Lower leg skin (tissue), 4 donors: ENCODE measurements around the gene RIPPLY3. TPM values are rescaled to one million over a fixed set of nuclear protein-coding genes. Genes with fewer than 3 reads are reported as not detected.

Source experiments
- DNase-seq, 2 donors: peaks; one replicate each; pipeline ENCODE4 v3.0.0-alpha.2; 2019; ENCODE audit warnings: low spot score in 2 of 2
- H3K4me3 ChIP-seq: fragments of 200-600 bp; sonication (generic); 2 replicates; pipeline ENCODE4 v1.5.1; 2017; ENCODE audit warnings: mild to moderate bottlenecking, low read depth; ENCODE audit not compliant: poor library complexity, severe bottlenecking
- POLR2A ChIP-seq, 2 donors: fragments of 450-650 bp; IDR thresholded peaks; one replicate each; pipeline ENCODE4 v1.6.1; 2016 to 2017; ENCODE audit warnings: antibody characterized with exemption in 2 of 2, mild to moderate bottlenecking in 1 of 2, moderate library complexity in 1 of 2
- WGBS, 2 donors: methylation state at CpG; one replicate each; pipeline ENCODE4 v1.1.5; 2018; 5-methylcytosine and 5-hydroxymethylcytosine counted together
- intact Hi-C: fragments of 100-400 bp; cut with DNase I; formaldehyde crosslinking; loops from one replicate; pipeline ENCODE4 v1.15.0; 2023; ENCODE audit warnings: low total_unique reads
- total RNA-seq, 4 donors: library from RNA; depleted of rRNA; stranded (reverse); fragments of >200 nt; gene quantifications; one replicate each; pipeline ENCODE4 v1.1.0, GENCODE V29; 2016
- TF ChIP-seq, protein P1 (sequence below), 3 donors: fragments of 450-650 bp; IDR thresholded peaks; one replicate each; pipeline ENCODE4 v1.5.1; 2016; ENCODE audit warnings: antibody characterized with exemption in 3 of 3, mild to moderate bottlenecking in 3 of 3, moderate library complexity in 2 of 3

RIPPLY3 gene
- total RNA-seq, 4 donors from 2014 or later = not detected

- 79 to 80% methylated on average over 8 of the region's 8 CpGs for WGBS, 2 donors
- intact Hi-C loops = no loop called here
- no peak for DNase-seq
- H3K4me3 ChIP-seq = no peak overlapping the region
- no peak for TF ChIP-seq POLR2A (IDR thresholded peaks at IDR 0.05)
- TF ChIP-seq, protein P1, sequence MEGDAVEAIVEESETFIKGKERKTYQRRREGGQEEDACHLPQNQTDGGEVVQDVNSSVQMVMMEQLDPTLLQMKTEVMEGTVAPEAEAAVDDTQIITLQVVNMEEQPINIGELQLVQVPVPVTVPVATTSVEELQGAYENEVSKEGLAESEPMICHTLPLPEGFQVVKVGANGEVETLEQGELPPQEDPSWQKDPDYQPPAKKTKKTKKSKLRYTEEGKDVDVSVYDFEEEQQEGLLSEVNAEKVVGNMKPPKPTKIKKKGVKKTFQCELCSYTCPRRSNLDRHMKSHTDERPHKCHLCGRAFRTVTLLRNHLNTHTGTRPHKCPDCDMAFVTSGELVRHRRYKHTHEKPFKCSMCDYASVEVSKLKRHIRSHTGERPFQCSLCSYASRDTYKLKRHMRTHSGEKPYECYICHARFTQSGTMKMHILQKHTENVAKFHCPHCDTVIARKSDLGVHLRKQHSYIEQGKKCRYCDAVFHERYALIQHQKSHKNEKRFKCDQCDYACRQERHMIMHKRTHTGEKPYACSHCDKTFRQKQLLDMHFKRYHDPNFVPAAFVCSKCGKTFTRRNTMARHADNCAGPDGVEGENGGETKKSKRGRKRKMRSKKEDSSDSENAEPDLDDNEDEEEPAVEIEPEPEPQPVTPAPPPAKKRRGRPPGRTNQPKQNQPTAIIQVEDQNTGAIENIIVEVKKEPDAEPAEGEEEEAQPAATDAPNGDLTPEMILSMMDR (IDR thresholded peaks at IDR 0.05) = no peak
Measured at GRCh38 chr21:36964827-36965719, 41.4 kb upstream of the RIPPLY3 start.

GRCh38 chr21:36965720-36966065 lies 40.8 kb upstream of the RIPPLY3 start:
- TF ChIP-seq POLR2A (IDR thresholded peaks at IDR 0.05) = no peak
- TF ChIP-seq, protein P1 (IDR thresholded peaks at IDR 0.05) = no peak
- 53 to 58% methylated on average over 10 of the region's 10 CpGs for WGBS, 2 donors
- H3K4me3 ChIP-seq = peak overlapping the region; percentile 60
- DNase-seq = no peak
- intact Hi-C loops = no loop called here

DNA sequence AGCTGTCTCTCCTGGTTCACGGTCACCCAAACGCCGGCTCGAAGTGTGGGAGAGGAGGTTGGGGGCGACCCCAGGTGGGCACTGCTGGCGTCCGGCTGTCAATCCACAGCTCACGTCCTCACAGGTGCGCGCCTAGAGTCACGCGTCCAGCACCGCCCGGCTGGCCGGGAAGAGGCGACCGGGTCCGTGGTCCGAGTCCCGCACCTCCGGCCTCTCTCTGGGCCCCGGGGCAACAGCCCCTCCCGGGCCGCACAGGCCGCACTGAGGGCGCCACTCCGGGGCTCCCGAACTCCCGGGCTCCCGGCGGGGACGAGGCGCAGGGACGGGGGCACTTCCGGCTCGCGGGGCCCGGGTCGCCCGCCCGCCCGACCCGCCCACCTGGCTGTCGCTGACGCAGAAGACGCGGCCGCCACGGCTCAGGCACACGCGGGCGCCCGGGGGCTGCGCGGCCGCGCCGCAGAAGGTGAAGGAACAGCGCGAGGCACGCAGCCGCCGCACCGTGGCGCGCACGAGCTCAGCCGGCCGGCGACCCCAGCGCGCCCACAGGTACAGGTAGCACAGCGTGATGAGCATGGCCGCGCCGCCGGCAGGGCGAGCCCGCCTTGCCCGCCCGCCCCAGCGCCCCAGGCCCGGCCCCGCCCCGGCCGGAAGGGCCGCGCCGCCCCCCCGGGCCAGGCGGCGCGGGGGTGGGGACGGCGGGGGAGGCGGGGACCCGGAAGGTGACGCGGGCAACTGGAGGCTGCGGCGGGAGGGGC lies 40.3 kb upstream of the RIPPLY3 start, which contains the start of gene HLCS:
HLCS (minus strand) TSS at position 604 of the 755 bp plus-strand sequence; CDS start at position 573, 31 bp downstream.
- intact Hi-C loops = no loop called here
- peak in 1 of 2 donors; percentile 92 for DNase-seq
- TF ChIP-seq, protein P1 (IDR thresholded peaks at IDR 0.05) = no peak

DNA sequence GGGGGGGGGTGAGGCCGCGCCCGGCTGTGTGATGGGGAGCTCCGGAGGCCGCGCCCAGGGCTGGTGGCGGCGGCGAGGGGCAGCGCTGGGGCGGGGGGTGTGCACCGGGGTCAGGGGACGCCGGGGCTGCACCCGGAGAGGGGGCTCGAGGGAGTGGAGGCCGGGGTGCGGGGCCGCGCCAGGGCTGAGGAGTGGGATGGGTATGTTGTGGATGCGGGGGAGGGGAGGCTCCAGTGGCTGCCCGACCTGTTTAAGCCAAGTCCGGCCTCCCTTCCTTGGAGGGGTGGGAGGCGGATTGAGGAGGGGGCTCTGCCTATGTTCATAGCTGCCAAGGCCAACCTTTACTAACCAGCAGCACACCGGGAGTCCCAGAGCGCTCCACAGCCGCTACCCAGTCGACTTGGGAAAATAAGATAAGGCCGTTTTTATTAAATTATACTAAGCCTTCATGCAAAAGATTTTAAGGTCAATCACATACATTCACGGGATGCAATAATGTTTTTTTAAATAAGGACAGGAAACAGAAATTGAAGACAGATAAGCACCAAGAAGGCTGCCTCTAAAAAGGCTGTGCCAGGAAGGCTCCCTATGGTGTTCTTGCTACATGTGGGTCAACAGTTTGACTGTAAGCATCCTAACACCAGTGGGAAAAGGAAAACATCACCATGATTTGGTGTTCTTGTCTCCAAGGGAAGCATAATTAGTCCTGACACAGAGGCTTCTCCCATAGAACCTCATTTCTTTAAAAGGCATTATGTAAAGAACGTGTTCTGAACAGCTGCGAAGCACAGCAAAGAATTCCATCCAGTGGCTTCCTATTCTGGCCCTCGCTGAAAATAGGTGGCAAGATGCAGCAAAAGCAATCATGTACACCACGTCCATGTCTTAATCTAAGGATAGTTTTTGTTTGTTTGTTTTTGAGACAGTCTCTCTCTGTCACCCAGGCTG lies 39.4 kb upstream of the RIPPLY3 start:
- DNase-seq = no peak
- intact Hi-C loops = no loop called here
- WGBS, 2 donors = 28 to 43% methylated on average over 13 to 22 of the region's 34 CpGs
- TF ChIP-seq, protein P1 (IDR thresholded peaks at IDR 0.05) = no peak
- no peak for TF ChIP-seq POLR2A (IDR thresholded peaks at IDR 0.05)
- H3K4me3 ChIP-seq = peak overlapping the region; percentile 23

More for the DNA sequence above, 40.3 kb upstream of the RIPPLY3 start, which contains the start of gene HLCS:
- WGBS, 2 donors = 0% methylated on average over 9 of the region's 101 CpGs; no CpG with 5 or more reads in 1 of the 2 donors
- peak within 1 kb of the TSS; percentile 60 for H3K4me3 ChIP-seq

GRCh38 chr21:36968414-36968813 lies 38.1 kb upstream of the RIPPLY3 start:
- TF ChIP-seq POLR2A (IDR thresholded peaks at IDR 0.05) = no peak
- TF ChIP-seq, protein P1 (IDR thresholded peaks at IDR 0.05) = no peak
- intact Hi-C loops = no loop called here
- 80 to 94% methylated on average over 4 of the region's 4 CpGs for WGBS, 2 donors

More at GRCh38 chr21:36968414-36968813, 38.1 kb upstream of the RIPPLY3 start:
- H3K4me3 ChIP-seq = no peak overlapping the region
- no peak for DNase-seq
